Jurkat, Clone E6-1 (cell line): ENCODE data around the gene ELOA.
"Not testable (repeated sequence)": the region's sequence is repeated elsewhere in the genome, so short reads cannot be mapped to it uniquely, and the experiment has no call there.

Source experiments
- DNase-seq: peaks from one replicate; pipeline ENCODE4 v3.0.0-alpha.2; 2011; ENCODE audit warnings: low read depth, low spot score
- H3K4me3 ChIP-seq: 2 replicates; pipeline ENCODE4 v1.5.1; 2011; ENCODE audit warnings: mild to moderate bottlenecking, low read length, control low read depth, moderate library complexity

ELOA gene

DNA sequence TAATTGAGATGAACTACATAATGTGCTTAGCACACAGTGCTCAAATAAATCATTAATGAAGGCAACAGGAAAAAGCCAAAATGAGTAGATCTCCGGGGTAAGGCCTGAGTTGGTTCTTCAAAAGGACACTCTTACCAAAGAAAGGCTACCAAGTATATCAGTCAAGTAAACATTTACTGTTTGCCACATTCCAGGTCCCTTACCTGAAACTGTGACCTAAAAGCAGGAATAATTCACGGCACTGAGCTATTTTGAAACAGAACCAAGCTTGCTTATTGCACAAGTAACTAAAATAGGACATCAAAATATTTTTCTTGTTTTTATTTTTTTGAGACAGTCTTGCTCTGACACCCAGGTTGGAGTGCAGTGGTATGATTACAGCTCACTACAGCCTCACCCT, 32.9 kb downstream of the ELOA start:
- no peak overlapping the region for H3K4me3 ChIP-seq
- DNase-seq = no peak

DNA sequence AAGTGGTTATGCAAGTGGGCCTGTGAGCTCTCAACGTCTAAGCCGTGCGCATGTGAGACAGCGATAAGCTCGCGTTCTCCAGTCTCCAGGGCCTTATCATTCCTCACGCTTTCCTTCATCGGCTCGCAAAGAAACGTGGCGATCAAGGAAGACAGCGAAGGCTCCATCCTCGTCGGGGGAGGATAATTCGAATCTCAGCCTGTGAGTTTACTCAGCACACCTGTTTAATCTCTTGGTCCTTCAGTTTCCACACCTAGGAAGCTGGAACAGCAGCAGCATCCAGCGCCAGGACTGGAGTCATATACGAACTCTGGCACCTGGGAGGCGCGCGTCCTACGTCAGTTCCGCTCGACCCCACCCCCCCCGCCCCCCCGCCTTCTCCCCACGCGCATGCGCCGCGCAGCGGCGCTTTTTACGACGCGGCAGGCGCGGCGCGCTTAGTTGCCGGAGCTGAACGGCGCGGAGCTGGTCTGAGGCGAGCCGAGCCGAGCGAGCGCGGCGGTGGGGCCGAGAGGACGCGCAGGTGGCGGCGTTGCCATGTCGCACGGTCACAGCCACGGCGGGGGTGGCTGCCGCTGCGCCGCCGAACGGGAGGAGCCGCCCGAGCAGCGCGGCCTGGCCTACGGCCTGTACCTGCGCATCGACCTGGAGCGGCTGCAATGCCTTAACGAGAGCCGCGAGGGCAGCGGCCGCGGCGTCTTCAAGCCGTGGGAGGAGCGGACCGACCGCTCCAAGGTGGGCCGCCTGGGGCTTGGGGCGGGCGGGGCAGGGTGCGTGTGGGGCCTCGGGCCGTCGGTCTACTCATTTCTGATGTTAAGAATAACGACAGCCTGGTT, 34.9 kb downstream of the ELOA start, which contains the start of gene PITHD1:
Gene PITHD1, plus strand, starts transcription at position 440 of the 836 bp plus-strand sequence. Its CDS starts 98 bp downstream, at position 538.
- peak within 1 kb of the TSS; percentile 100 for H3K4me3 ChIP-seq
- peak; percentile 80 for DNase-seq

DNA sequence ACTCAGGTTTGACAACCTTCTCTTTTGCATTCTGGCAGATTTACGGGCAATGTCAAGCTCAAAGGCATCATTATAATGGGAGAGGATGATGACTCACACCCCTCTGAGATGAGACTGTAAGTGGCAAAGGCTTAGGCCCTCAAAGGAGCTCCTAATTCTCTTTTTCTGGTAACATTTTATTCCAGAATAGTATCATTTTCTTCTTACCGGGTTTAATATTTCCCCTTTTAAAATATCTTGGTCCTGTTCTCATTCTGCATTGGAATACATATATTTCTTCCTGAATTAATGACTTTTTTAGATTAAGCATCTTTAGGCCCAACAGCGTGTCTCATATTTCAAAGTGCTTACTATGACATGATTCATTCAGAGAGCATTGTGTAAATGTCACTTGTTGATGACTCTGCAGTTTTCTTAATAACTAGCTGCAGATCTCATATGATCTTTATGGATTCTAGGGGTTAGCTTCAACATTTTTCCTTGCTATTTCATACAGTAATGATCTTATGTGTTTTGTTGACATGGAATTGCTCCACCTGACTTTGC, 36.6 kb downstream of the ELOA start:
- no peak overlapping the region for H3K4me3 ChIP-seq
- DNase-seq = no peak

DNA sequence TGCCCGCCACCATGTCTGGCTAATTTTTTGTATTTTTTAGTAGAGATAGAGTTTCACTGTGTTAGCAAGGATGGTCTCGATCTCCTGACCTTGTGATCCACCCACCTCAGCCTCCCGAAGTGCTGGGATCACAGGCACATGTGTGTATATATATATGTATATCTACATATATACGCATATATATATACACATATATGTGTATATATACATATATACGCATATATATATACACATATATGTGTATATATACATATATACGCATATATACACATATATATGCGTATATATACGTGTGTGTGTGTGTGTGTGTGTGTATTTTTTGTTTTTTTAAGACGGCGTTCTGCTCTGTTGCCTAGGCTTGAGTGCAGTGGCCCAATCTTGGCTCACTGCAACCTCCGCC, 39.9 kb downstream of the ELOA start:
- not testable (repeated sequence) for DNase-seq, H3K4me3 ChIP-seq

DNA sequence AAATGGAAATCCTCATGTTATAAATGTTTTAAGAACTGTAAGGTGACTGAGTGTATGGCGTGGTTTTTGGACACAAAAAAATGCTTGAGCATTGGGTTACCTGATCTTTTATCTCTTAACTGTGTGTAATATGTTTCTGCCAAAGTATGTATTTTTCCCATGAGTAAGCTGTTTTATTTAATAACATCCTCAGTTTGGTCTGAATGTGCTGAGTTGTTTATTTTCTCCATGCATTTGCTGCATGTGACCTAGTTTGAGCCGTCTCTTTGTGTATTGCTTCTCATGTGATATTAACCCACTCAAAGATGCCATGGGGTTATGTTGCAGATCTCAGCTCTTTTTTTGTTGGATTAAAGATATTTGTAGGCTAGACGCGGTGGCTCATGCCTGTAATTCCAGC, 41.6 kb downstream of the ELOA start:
- H3K4me3 ChIP-seq = no peak overlapping the region
- DNase-seq = no peak

DNA sequence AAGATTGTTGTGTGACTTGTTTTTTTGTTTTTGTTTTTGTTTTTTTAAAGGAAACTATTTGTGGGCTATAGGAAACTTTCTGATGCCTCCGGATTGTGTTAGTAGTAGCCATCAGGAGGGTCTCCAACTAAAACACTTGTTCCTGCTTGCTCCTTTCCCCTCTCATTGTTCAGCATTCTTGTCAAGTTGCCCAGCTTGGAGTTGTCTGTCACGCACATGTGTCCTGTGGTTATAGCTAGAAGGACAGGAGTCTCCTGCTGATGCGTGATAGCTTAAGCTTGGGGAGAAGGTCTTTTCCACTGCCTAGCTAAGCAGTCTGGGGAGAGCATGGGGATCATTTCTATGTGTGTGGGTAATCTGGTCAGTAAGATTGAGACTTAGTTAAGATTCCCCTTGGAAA, 44.4 kb downstream of the ELOA start:
- H3K4me3 ChIP-seq = no peak overlapping the region
- DNase-seq = no peak

DNA sequence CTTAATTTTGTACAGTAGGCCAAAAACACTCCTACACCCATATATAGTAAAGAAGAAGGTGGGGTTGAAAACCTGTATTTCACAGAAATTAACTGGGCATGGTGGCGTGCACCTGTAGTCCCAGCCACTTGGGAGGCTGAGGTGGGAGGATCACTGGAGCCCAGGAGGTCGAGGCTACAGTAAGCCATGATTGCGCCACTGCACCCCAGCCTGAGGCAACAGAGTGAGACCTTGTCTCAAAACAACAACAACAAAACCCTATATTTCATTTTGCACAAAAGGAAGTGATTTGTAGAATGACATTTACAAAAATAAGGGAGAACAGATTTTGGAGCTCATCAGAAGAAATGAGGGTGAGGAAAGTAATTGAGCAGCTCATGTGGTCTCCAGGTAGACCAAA, 45.4 kb downstream of the ELOA start:
- no peak for DNase-seq
- H3K4me3 ChIP-seq = no peak overlapping the region

DNA sequence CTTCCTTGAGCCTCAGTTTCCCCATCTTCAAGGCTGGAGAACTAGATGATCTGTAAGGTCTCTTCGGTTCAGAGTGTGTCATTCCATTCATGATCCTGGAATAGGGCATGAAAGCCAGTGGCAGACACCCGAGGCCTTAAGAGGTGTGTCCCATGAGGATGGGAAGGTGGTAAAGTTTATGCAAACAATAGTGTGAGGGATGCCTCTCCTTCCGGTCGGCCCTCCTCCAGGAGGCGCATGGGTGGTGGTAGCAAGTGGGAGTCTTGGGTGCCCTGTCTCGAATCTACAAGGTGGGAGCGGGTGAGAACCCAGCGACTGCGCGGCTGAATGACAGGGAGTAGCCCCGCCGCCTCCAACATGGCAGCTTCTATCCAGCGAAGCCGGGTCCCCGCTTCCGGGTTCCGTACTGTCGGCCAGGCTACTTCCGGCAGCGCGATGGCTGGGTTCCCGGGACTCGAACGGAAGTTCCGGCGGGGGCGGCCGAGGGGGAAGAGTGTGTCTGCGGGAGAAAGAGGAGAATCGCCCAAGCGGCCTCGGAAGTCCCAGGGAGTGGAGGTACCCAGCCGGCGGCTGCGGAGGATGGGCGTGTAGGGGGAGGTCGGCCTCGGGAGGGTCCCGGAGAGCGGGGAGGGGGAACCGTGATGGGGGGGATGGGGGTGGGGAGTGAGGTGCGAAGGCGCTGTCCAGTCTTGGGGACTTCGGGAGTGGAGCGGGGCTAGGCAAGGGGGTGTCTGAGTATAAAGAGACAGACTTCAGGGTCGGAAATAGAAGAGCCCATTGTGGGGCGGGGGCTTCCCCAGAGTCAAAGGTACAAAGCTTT, 47.6 kb downstream of the ELOA start, which contains the start of gene LYPLA2:
Gene LYPLA2, plus strand, starts transcription at position 450 of the 820 bp plus-strand sequence. CDS start 1,538 bp downstream, outside the sequence.
- H3K4me3 ChIP-seq = peak within 1 kb of the TSS; percentile 94
- peak; percentile 80 for DNase-seq

DNA sequence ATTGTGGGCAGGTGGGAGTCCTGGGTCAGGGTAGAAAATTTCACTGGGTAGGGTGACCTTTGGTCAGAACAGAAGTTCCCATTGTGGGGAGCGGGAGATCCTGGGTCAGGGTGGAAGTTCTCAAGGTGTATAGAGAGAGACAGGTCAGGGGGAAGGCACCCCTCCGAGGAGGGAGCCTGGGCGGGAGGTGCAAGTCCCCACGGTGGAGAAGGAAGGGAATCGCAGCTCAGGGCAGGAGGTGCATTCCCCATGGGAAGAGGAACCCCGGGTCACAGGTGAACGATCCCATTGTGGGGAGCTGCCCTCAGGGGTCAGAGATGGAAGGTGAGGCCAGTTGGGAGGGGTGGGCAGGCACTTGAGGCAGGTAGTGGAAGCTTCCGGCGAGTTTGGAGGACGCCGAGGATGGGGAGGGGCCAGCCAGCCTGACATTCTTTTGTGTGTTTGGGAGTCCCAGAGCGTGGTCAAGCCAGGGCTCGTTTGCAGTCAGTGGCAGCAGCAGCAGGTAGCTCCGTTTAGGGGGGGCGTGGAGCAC, 48.3 kb downstream of the ELOA start:
- peak overlapping the region; percentile 94 for H3K4me3 ChIP-seq
- no peak for DNase-seq

DNA sequence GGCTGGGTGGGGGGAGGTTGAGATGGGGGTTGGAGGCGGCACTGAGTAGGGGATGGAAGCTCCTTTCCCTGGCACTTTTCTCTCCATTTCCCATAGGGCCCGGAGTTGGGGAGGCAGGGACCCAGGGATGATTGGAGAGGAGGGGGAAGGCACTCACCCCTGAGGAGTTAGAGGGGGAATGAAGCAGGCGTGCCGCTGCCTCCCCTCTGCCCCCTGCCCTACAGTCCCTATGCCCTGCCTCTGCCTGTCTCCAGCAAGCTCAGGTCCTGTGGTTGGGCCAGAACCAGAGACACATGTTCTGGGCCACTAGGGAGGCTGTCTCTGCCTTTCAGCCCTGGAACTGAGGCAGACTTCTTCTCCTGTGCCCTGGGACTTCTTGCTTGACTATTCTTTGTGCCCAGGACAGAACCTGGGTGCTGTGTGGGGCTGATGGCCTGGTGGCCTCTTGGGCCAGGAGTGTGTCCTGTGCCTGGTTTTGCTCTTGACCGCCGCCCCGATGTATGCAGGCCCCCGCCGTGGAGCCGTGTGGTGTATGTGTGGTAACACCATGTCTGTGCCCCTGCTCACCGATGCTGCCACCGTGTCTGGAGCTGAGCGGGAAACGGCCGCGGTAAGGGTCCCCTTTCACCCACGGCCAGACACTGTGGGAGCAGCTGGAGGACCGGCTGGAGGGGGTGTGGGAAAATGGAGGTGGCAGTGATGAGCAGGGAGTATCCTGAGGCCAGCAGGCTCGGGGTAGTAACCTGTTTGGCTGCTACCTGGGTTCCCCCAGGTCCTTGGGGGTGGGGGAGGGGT, 49.1 kb downstream of the ELOA start:
- H3K4me3 ChIP-seq = peak overlapping the region; percentile 94
- no peak for DNase-seq

DNA sequence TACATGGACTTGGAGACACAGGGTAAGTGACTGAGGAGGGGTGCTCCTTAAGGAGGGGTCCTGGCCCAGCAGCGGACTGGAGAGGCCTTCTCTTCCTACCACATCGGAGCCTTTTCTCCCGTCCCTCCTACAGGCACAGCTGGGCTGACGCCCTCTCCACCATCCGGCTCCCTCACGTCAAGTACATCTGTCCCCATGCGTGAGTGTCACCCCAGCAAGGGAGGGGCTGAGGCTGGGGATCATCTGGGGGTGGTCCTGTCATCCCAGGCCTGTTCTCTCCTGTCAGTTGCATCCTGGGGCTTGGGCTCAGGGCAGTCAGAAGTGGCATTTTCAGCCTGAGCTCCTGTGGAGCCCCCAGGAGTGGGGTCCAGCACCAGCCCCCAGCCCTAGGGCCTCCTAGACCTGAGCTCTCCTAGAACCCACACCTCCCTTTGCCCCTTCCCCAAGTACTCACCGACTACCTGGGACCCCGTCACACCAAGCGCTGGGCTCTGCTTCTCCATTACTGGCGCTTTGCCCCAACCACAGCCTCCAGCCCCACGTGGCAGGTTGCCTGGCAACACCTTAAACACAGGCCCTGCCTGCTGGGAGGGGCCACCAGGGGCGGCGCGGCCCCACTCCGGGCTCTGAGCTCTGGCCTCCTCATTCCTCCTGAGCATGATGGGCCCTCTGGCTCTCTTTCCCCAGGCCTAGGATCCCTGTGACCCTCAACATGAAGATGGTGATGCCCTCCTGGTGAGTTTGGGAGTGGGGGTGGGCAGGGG, 49.9 kb downstream of the ELOA start:
- H3K4me3 ChIP-seq = no peak overlapping the region
- DNase-seq = no peak

DNA sequence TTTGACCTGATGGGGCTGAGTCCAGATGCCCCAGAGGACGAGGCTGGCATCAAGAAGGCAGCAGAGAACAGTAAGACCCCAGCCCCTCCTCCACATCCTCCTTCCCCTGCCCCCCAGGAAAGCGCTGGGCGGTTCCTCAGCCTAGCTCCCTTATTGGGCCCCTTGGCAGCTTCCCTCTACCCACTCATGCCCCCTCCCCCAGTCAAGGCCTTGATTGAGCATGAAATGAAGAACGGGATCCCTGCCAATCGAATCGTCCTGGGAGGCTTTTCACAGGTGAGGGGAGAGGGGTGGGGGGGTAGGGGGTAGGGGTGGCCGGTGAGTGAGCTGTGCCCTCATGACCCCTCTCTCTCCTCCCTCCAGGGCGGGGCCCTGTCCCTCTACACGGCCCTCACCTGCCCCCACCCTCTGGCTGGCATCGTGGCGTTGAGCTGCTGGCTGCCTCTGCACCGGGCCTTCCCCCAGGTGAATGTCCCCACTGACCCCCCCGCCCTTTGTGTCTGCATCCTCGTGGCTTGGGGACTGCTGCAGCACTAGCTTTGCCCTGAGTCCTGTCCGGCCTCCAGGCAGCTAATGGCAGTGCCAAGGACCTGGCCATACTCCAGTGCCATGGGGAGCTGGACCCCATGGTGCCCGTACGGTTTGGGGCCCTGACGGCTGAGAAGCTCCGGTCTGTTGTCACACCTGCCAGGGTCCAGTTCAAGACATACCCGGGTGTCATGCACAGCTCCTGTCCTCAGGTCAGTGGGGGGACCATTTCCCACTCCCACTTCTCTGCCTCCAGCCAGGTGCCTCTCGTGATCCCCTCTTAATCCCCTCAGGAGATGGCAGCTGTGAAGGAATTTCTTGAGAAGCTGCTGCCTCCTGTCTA, 50.8 kb downstream of the ELOA start:
- no peak overlapping the region for H3K4me3 ChIP-seq
- DNase-seq = no peak

DNA sequence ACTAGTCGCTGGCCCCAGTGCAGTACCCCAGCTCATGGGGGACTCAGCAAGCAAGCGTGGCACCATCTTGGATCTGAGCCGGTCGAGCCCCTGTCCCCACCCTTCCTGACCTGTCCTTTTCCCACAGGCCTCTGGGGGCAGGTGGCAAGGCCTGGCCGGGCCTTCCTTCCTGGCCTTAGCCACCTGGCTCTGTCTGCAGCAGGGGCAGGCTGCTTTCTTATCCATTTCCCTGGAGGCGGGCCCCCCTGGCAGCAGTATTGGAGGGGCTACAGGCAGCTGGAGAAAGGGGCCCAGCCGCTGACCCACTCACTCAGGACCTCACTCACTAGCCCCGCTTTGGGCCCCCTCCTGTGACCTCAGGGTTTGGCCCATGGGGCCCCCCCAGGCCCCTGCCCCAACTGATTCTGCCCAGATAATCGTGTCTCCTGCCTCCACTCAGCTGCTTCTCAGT, 51.5 kb downstream of the ELOA start:
- H3K4me3 ChIP-seq, DNase-seq: not testable (repeated sequence)

DNA sequence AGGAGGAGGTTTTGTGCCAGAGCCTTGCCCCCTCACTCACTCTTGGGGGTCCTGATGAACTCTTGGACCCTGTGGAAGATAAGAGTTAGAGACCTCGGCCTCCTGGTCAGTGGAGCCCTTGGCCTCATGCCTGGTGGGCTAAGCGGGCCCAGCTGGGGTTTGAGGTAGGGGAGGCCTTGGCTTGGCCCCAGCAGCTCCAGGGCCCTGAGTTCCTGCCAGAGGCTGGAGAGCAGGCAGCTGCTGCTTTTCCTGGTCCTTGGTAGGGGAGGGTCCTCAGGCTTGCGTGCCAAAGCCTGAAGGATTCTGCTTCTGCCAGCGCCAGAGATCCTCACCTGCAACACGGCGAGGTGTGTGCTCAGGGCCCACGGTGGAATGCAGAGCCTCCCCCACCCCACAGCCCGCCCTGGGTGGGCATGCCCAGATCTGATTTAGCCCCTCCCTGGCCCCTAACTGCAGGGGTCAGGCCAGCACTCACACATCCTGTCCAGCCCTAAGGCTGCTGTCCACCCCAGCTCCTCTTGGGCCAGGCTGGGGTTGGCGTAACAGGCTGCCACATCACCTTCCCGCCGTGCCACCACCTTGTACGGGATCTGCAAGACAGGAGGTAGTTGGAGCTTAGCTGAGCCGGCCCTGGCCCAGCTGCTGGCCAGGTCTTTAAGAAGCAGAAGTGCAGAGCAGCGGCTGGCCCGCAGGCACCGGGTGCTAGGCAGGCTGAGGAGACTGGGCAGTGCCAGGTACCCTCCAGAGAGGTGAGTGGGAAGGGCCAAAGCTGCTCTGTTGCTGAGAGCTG, 52.6 kb downstream of the ELOA start:
- DNase-seq = no peak
- H3K4me3 ChIP-seq = no peak overlapping the region

DNA sequence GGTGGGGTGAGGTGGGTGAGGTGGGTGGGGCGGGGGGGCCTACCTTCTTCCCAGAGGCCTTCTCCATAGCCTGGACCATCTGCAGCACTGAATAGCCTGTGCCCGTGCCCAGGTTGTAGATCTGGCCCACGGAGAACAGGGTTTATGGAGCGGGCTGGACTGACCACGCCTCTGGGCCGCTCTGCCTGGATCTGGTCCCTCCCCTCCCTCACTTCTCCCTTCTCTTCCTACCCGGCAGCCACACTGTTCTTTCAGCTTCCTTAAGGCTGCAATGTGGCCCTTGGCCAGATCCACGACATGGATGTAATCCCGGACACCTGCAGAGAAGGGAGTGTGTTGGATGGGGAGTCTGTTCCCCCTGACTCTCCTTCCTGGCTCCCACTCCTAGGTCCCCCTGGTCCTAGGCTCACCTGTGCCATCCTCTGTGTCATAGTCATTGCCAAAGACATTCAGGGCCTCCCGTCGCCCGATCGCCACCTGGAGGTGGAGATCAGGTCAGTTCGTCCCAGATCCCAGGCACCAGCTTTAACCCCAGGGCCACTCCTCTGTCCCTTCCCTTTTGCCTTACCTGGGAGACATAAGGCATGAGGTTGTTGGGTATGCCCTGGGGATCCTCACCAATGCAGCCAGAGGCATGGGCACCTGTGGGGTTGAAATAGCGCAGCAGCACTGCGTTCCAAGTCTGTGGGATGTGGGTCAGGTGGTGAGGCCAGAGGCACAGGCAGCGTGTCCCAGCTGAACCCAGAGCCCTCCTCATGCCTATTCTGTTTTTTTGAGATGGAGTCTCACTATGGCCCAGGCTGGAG, 53.4 kb downstream of the ELOA start:
- H3K4me3 ChIP-seq = no peak overlapping the region
- no peak for DNase-seq
